H1 (cell line): ENCODE results near the gene ATAD5.

ENCODE experiments used
- POLR2AphosphoS5 ChIP-seq: IDR thresholded peaks from 2 replicates; pipeline ENCODE4 v1.6.1; 2011; ENCODE audit warnings: low read depth, low read length
- SIN3A ChIP-seq, 2 experiments: IDR thresholded peaks in 1 of 2; conservative IDR thresholded peaks in 1 of 2; 2 replicates each; pipeline ENCODE4 v1.6.1; 2011 to 2012; ENCODE audit warnings: low read length in 2 of 2, improper control_type of control experiment in 1 of 2, low read depth in 1 of 2, mild to moderate bottlenecking in 1 of 2
- SP4 ChIP-seq: IDR thresholded peaks from 2 replicates; pipeline ENCODE4 v1.6.1; 2012; ENCODE audit warnings: low read length, inconsistent platforms
- ZNF274 ChIP-seq: IDR thresholded peaks from 2 replicates; pipeline ENCODE4 v1.7.0; 2012; ENCODE audit warnings: low read length, borderline replicate concordance; ENCODE audit errors: extremely low read depth
- TF ChIP-seq, protein P1 (sequence below), 3 experiments: IDR thresholded peaks; 1 replicate in 2 of 3; 2 replicates in 1 of 3; pipeline versions ENCODE4 v1.5.1 to v1.6.1; 2011; ENCODE audit warnings: low read length in 3 of 3, mild to moderate bottlenecking in 3 of 3, inconsistent platforms in 2 of 3, low read depth in 1 of 3, moderate library complexity in 1 of 3; ENCODE audit not compliant: insufficient read depth in 1 of 3; ENCODE audit errors: control extremely low read depth in 1 of 3

DNA sequence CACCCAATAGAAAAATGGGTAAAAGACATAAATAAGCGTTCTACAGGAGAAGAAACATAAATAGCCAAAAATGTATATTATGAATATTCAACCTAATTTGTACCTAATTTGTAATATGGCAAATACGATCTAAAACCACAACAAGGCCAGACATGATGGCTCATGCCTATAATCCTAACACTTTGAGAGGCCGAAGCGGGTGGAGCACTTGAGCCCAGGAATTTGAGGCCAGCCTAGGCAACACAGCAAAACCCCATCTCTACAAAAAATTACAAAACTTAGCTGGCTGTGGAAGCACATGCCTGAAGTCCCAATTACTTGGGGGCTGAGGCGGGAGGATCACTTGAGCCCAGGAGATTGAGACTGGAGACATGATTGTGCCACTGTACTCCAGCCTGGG lies 37.4 kb upstream of the ATAD5 start:
- no peak for TF ChIP-seq ZNF274
- TF ChIP-seq POLR2AphosphoS5, result no peak
- no peak for TF ChIP-seq SP4
- TF ChIP-seq, protein P1, sequence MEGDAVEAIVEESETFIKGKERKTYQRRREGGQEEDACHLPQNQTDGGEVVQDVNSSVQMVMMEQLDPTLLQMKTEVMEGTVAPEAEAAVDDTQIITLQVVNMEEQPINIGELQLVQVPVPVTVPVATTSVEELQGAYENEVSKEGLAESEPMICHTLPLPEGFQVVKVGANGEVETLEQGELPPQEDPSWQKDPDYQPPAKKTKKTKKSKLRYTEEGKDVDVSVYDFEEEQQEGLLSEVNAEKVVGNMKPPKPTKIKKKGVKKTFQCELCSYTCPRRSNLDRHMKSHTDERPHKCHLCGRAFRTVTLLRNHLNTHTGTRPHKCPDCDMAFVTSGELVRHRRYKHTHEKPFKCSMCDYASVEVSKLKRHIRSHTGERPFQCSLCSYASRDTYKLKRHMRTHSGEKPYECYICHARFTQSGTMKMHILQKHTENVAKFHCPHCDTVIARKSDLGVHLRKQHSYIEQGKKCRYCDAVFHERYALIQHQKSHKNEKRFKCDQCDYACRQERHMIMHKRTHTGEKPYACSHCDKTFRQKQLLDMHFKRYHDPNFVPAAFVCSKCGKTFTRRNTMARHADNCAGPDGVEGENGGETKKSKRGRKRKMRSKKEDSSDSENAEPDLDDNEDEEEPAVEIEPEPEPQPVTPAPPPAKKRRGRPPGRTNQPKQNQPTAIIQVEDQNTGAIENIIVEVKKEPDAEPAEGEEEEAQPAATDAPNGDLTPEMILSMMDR (IDR thresholded peaks at IDR 0.05; ENCODE audit: control extremely low read depth in 1 of 3, insufficient read depth in 1 of 3, low read depth in 1 of 3, low read length in 3 of 3), result no peak
- TF ChIP-seq SIN3A (conservative IDR thresholded peaks at IDR 0.05 in 1 of 2, IDR thresholded peaks at IDR 0.05 in 1 of 2; ENCODE audit: low read depth in 1 of 2, low read length in 2 of 2), result no peak
